OCI-LY3 (cell line): ENCODE measurements around the gene KMO.

Source experiments
- CTCF ChIP-seq: fragments of 200-600, 300-600 bp; sonication (generic); IDR thresholded peaks from 2 replicates; pipeline ENCODE4 v1.5.1; 2014; ENCODE audit warnings: antibody characterized with exemption, low read length, low read depth
- EZH2phosphoT487 ChIP-seq: fragments of 200-600 bp; shearing (Covaris generic); IDR thresholded peaks from 2 replicates; pipeline ENCODE4 v1.6.1; 2018; ENCODE audit warnings: antibody characterized with exemption, mixed run types, low read depth

GRCh38 chr1:241527146-241527545 is 5.0 kb upstream of the KMO start:
- TF ChIP-seq CTCF: no peak
- no peak for TF ChIP-seq EZH2phosphoT487
